Measurements from ENCODE around the gene FAM168A.
A peak's percentile ranks its signal among the peaks of the same experiment; 100 is the strongest.

Gene FAM168A

DNA sequence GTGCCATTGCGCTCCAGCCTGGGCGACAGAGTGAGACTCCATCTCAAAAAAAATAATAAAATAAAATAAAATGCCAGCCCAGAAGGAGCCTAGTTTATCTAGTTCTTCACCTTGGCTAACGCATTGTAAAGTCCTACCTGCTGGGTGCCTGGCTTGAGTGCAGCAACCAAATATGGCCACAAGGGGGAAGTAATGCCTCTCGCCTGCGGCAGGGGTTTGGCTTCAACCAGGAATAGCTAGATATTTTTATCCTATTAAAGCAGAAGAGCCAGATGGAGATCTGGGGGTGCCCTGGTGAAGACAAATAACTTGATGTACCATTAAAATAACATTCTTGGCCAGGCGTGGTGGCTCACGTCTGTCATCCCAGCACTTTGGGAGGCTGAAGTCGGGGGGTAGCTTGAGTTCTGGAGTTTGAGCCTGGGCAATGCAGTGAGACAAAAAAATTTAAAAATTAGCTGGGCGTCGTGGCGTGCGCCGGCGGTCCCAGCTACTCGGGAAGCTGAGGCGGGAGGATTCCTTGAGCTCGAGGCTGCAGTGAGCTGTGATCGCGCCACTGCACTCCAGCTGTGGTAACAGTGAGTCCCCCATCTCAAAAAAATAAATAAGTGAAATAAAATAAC, 27.9 kb upstream of the FAM168A start:
- H3K4me1 Mint-ChIP-seq (ENCODE audit: low read depth in 2 of 2), result peaks cover 3 to 4% of the 10 kb centered on the region in 2 donors
- H3K27me3 Mint-ChIP-seq, result peaks cover 23 to 38% of the 10 kb centered on the region in 2 donors
- peaks cover 3% of the 10 kb centered on the region for H3K36me3 Mint-ChIP-seq (ENCODE audit: insufficient read depth)
- peak; percentile 60 to 66 (median 60) for DNase-seq
- peak overlapping the region in 1 of 2 donors; percentile 26 for H3K4me3 Mint-ChIP-seq
- no peaks in the 10 kb centered on the region for H3K9me3 Mint-ChIP-seq
- H3K27ac Mint-ChIP-seq, result no peak overlapping the region
- peak; percentile 80 for ATAC-seq (replicated peaks)

GRCh38 chr11:73623686-73624085, 25.8 kb upstream of the FAM168A start:
- Mint-ChIP-seq H3K4me1 (ENCODE audit: low read depth in 2 of 2) (peaks cover 3 to 4% of the 10 kb centered on the region in 2 donors), H3K4me3 (no peak overlapping the region), H3K36me3 (ENCODE audit: insufficient read depth) (peaks cover 3% of the 10 kb centered on the region), H3K27ac (no peak overlapping the region), H3K27me3 (peaks cover 23 to 38% of the 10 kb centered on the region in 2 donors), H3K9me3 (no peaks in the 10 kb centered on the region)
- ATAC-seq (replicated peaks) (no peak), DNase-seq (no peak)

DNA sequence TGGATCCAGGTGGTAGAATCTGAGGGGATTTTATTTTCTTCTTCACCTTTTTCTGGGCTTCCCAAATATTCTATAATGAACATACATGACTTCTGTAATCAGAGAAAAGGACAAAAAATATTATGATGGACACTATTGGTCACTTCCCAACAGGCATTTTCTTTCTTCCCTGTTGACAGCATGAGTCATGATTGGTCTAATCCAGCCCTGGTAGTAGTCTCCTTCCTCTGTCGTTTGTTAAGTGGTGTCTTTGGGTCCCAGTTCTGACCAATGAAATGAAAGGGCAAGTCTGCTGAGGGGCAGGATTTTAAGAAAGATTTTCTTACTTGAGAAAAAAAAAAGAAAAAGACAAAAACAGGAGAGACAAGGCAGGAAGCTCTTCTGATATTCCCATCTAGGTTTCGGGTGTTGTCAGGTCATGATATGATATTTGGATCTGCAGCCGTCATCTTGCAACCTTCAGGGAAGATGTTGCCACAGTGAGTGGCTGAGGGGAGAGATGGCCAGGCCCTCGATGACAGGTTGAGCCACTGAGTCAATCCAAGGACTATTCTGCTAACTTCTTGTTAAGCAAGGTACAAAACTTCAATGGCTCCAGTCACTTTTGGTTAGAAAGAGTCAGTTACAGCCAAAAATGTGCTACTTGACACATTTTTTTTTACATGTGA, 25.1 kb upstream of the FAM168A start:
- Mint-ChIP-seq H3K4me1 (ENCODE audit: low read depth in 2 of 2) (peaks cover 3 to 4% of the 10 kb centered on the region in 2 donors), H3K27me3 (peaks cover 23 to 38% of the 10 kb centered on the region in 2 donors), H3K9me3 (no peaks in the 10 kb centered on the region), H3K27ac (no peak overlapping the region), H3K36me3 (ENCODE audit: insufficient read depth) (peaks cover 3% of the 10 kb centered on the region), H3K4me3 (no peak overlapping the region)
- DNase-seq (no peak), ATAC-seq (replicated peaks) (no peak)

GRCh38 chr11:73614591-73614990, 16.7 kb upstream of the FAM168A start:
- H3K27me3 Mint-ChIP-seq, result peaks cover 8 to 10% of the 10 kb centered on the region in 2 donors
- H3K9me3 Mint-ChIP-seq, result no peaks in the 10 kb centered on the region
- no peaks in the 10 kb centered on the region for H3K36me3 Mint-ChIP-seq (ENCODE audit: insufficient read depth)
- H3K4me3 Mint-ChIP-seq, result no peak overlapping the region
- H3K27ac Mint-ChIP-seq, result no peak overlapping the region
- DNase-seq (no peak), ATAC-seq (replicated peaks) (no peak)
- H3K4me1 Mint-ChIP-seq (ENCODE audit: low read depth in 2 of 2), result no peaks in the 10 kb centered on the region

DNA sequence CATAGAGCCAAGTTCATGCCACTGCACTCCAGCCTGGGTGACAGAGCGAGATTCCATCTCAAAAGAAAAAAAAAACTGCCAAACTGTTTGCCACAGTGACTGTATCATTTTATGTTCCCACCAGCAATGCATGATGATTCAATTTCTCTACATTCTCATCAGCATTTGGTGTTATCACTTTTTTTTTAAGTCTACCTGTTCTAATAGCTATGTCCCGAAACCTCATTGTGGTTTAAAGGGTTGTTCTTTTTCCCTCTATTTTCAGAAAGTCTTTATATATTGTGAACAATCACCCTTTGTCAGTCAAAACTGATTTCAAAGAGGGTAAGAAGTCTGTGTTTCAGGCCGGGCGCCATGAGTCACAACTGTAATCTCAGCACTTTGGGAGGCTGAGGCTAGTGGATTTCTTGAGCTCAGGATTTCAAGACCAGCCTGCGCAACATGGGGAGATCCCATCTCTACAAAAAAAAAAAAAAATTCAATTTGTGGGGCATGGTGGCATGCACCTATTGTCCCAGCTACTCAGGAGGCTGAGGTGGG, 14.8 kb upstream of the FAM168A start:
- H3K4me1 Mint-ChIP-seq (ENCODE audit: low read depth in 2 of 2), result no peaks in the 10 kb centered on the region
- no peaks in the 10 kb centered on the region for H3K36me3 Mint-ChIP-seq (ENCODE audit: insufficient read depth)

GRCh38 chr11:73598719-73599379, 937 bp upstream of the FAM168A start:
- H3K9me3 Mint-ChIP-seq, result no peaks in the 10 kb centered on the region
- DNase-seq (no peak), ATAC-seq (replicated peaks) (no peak)
- H3K4me1 Mint-ChIP-seq (ENCODE audit: low read depth in 2 of 2), result peaks cover 21 to 32% of the 10 kb centered on the region in 2 donors
- peak overlapping the region; percentile 87 to 92 for H3K4me3 Mint-ChIP-seq
- H3K36me3 Mint-ChIP-seq (ENCODE audit: insufficient read depth), result peaks cover 16% of the 10 kb centered on the region
- H3K27me3 Mint-ChIP-seq, result peaks cover 5% of the 10 kb centered on the region in 2 donors
- peak overlapping the region; percentile 95 to 96 for H3K27ac Mint-ChIP-seq

More for the DNA sequence above, 14.8 kb upstream of the FAM168A start:
- Mint-ChIP-seq H3K9me3 (no peaks in the 10 kb centered on the region), H3K27me3 (peaks cover 11 to 12% of the 10 kb centered on the region in 2 donors), H3K27ac (no peak overlapping the region), H3K4me3 (no peak overlapping the region)
- ATAC-seq (replicated peaks) (no peak), DNase-seq (no peak)

GRCh38 chr11:73597336-73597955, 466 bp downstream of the FAM168A start:
- Mint-ChIP-seq H3K4me1 (ENCODE audit: low read depth in 2 of 2) (peaks cover 21 to 34% of the 10 kb centered on the region in 2 donors), H3K4me3 (peak overlapping the region; percentile 87 to 92), H3K27me3 (no peaks in the 10 kb centered on the region), H3K9me3 (no peaks in the 10 kb centered on the region), H3K27ac (peak overlapping the region; percentile 95 to 96), H3K36me3 (ENCODE audit: insufficient read depth) (peaks cover 16% of the 10 kb centered on the region)
- DNase-seq (no peak), ATAC-seq (replicated peaks) (no peak)

DNA sequence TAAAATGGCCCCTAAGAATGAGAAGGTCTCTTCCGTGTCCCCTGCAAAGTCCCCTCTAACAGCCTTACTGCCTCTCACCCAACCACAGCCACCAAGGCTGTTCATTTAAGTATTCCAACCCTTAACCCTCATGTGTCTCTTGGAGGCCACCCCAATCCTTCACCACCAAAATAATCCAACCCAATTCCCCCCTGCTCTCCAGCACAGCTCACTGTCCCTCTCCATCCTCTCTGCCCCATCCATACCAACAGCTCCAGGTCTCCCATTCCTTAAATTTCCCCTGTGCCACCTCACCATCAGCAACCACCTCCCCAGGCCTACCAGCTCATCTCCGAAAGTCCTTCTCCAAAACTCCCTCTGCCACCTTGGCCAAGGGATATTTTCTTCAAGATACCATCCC, 1.4 kb downstream of the FAM168A start:
- DNase-seq (no peak), ATAC-seq (replicated peaks) (no peak)
- peaks cover 16% of the 10 kb centered on the region for H3K36me3 Mint-ChIP-seq (ENCODE audit: insufficient read depth)
- H3K27ac Mint-ChIP-seq, result peak overlapping the region; percentile 95 to 96
- H3K4me1 Mint-ChIP-seq (ENCODE audit: low read depth in 2 of 2), result peaks cover 25 to 37% of the 10 kb centered on the region in 2 donors
- H3K4me3 Mint-ChIP-seq, result peak overlapping the region; percentile 87 to 92
- no peaks in the 10 kb centered on the region for H3K27me3 Mint-ChIP-seq
- H3K9me3 Mint-ChIP-seq, result no peaks in the 10 kb centered on the region

DNA sequence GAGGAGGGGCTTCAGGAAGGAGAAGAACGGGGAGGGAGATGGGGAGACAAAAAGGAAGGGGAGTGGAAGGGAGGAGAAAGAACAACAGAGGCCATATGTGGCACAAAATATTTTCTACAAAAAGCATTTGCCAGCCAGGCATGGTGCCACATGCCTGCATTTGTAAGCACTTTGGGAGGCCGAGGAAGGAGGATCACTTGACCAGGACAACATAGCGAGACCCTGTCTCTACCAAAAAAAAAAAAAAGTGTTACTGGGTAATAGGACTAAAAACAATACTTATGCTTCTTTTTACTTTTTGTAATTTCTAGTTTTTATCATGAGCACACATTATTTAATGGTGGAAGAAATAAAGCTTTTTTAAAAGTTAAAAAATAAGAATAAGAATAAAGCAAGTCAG, 5.3 kb downstream of the FAM168A start:
- Mint-ChIP-seq H3K27ac (peak overlapping the region in 1 of 2 donors; percentile 12), H3K27me3 (no peaks in the 10 kb centered on the region), H3K36me3 (ENCODE audit: insufficient read depth) (peaks cover 4% of the 10 kb centered on the region), H3K9me3 (no peaks in the 10 kb centered on the region), H3K4me3 (no peak overlapping the region), H3K4me1 (ENCODE audit: low read depth in 2 of 2) (peaks cover 18 to 25% of the 10 kb centered on the region in 2 donors)
- no peak for DNase-seq
- no peak for ATAC-seq (replicated peaks)

- no peaks in the 10 kb centered on the region for H3K27me3 Mint-ChIP-seq
- H3K9me3 Mint-ChIP-seq, result no peaks in the 10 kb centered on the region
- H3K27ac Mint-ChIP-seq, result no peak overlapping the region
- peaks cover 11 to 16% of the 10 kb centered on the region in 2 donors for H3K4me1 Mint-ChIP-seq (ENCODE audit: low read depth in 2 of 2)
- H3K36me3 Mint-ChIP-seq (ENCODE audit: insufficient read depth), result peaks cover 4% of the 10 kb centered on the region
- no peak overlapping the region for H3K4me3 Mint-ChIP-seq
- ATAC-seq (replicated peaks) (no peak), DNase-seq (no peak)
Measured at GRCh38 chr11:73591743-73592142, 6.2 kb downstream of the FAM168A start.

GRCh38 chr11:73590991-73591390, 6.9 kb downstream of the FAM168A start:
- Mint-ChIP-seq H3K4me3 (no peak overlapping the region), H3K36me3 (ENCODE audit: insufficient read depth) (no peaks in the 10 kb centered on the region), H3K27me3 (no peaks in the 10 kb centered on the region), H3K4me1 (ENCODE audit: low read depth in 2 of 2) (peaks cover 7 to 9% of the 10 kb centered on the region in 2 donors), H3K27ac (peak overlapping the region in 1 of 2 donors; percentile 53), H3K9me3 (no peaks in the 10 kb centered on the region)
- ATAC-seq (replicated peaks), result no peak
- DNase-seq, result no peak

- no peaks in the 10 kb centered on the region for H3K27me3 Mint-ChIP-seq
- H3K27ac Mint-ChIP-seq, result no peak overlapping the region
- H3K4me1 Mint-ChIP-seq (ENCODE audit: low read depth in 2 of 2), result peaks cover 8 to 20% of the 10 kb centered on the region in 2 donors
- ATAC-seq (replicated peaks) (no peak), DNase-seq (no peak)
- H3K4me3 Mint-ChIP-seq, result no peak overlapping the region
- peaks cover 6% of the 10 kb centered on the region for H3K36me3 Mint-ChIP-seq (ENCODE audit: insufficient read depth)
- no peaks in the 10 kb centered on the region for H3K9me3 Mint-ChIP-seq
Measured at GRCh38 chr11:73586791-73587190, 11.1 kb downstream of the FAM168A start.

DNA sequence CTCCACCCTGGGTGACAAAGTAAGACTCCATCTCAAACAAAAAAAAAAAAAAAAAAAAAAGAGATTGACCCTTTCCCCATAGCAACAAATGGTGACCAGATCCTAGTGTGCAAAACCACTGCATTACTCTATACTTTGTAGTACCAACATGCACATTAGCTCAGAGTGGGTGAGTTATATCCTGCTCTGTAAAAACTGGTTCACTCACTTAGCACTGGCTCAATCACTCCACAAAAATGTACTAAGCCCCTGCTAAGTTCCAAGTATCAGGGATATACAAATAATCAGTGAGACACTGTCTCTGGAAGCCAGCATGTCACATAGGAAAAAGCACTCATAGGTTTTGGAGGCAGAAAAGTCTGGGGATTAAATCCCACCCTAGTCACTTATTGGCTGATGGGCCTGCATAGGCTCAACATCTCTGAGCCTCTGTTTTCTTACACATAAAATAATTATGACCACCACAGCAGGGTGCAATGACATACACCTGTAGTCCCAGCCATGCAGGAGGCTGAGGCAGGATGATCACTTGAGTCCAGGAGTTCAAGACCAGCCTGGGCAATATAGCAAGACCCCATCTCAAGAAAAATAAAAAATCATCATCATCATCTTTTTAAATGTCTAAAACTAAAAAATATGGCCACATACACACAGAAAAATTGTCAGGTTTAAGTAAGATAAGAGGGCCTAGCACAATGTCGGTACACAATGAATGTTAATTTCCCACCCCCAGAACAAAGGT, 11.9 kb downstream of the FAM168A start:
- Mint-ChIP-seq H3K36me3 (ENCODE audit: insufficient read depth) (peaks cover 6% of the 10 kb centered on the region), H3K9me3 (no peaks in the 10 kb centered on the region), H3K27ac (no peak overlapping the region), H3K27me3 (no peaks in the 10 kb centered on the region), H3K4me1 (ENCODE audit: low read depth in 2 of 2) (peaks cover 6 to 21% of the 10 kb centered on the region in 2 donors), H3K4me3 (no peak overlapping the region)
- DNase-seq (no peak), ATAC-seq (replicated peaks) (no peak)

Measured in effector memory CD8-positive, alpha-beta T cell (primary cell).